Stimulated activated CD4-positive, alpha-beta T cell treated with anti-CD3 and anti-CD28 coated beads, Interleukin-4, amount 100 ng/mL, for 48 hours (primary cell): ENCODE data around the gene TBC1D3B.
"Not testable (repeated sequence)": the region's sequence is repeated elsewhere in the genome, so short reads cannot be mapped to it uniquely, and the experiment has no call there.

Experiments
- DNase-seq, 2 donors: peaks; one replicate each; pipeline ENCODE4 v3.0.0-alpha.2; 2020; ENCODE audit warnings: low read depth in 2 of 2

Gene TBC1D3B

GRCh38 chr17:36176536-36176935, at the start of gene TBC1D3B:
Gene TBC1D3B, minus strand, starts transcription at chr17:36176636. Its CDS starts 1,586 bp downstream, at chr17:36175050.
- not testable (repeated sequence) for DNase-seq

DNA sequence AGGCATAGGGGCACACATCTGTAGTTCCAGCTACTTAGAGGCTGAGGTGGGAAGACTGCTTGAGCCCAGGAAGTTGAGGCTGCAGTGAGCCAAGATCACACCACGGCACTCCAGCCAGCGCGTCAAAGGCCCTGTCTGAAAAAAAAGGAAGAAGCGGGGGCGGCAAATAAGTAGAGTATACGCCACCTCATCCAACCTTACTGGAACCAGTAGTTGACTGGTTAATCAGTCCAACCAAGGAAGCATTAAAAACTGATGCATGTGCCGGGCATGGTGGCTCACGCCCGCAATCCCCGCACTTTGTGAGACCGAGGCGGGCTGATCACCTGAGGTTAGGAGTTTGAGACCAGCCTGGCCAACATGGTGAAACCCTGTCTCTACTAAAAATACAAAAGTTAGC, 46.5 kb upstream of the TBC1D3B start:
- not testable (repeated sequence) for DNase-seq

- DNase-seq: not testable (repeated sequence)
Observed at GRCh38 chr17:36221581-36222100, 45.2 kb upstream of the TBC1D3B start.

GRCh38 chr17:36220737-36221580, 44.5 kb upstream of the TBC1D3B start:
- DNase-seq: not testable (repeated sequence)

GRCh38 chr17:36219556-36219955, 43.1 kb upstream of the TBC1D3B start:
- not testable (repeated sequence) for DNase-seq

DNA sequence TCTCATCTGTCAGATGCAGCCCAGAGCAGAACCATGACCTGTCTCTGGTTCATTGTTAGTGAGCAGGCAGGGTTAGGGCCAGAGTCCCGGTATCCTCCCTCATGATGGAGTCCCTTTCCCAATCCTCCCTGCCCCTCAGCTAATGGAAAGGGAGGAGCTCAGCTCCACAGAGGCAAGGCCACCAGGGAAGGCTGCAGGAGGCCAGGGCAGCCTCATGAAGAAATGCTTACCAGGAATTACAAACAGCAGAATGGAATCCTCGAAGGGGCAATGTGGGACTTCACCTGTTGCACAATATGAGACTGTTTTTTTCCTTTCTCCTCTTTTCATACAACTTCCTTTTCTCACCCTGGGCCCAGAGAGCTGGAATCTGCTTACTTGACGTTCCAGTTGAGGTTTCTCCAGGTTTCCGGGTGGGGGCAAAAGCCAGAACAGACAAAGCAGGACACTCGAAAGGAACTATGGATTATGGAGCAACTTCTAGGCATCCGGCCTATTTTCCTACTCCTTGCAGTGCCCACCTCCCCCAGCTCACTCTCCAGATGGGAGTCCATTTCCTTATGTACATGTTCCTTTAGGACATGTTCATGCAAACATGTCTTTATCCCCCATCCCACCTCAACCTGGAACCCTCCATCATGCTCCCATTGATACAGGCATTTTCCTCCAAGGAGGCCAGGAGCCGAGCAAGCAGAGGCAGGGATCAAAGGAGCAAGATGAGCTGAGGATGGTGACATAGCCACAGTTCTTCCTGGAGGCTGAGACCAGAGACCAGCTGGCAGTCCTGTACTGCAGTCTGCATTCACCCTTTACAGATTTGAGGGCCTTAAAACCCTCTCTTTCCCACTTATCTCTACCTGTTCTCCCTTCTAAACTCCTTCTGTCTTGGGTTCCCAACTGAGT, 39.2 kb upstream of the TBC1D3B start:
- not testable (repeated sequence) for DNase-seq

DNA sequence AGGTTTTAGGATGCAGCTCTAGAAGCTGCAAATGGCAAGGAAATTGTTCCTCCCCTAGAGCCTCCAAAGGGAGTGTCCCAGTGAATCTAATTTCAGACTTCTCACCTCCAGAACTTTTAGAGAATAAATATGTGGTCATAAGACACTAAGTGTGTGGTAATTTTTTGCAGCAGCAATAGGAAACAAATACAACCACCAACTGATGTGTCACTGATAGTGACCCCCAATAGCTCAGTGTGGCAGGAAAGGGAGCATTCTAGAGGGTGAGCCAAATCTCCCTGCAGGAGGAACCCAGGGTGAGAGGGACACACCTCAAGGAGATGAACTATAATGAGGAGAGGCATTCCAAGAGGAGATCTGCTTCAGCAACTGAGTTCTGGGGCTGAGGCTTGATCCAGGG, 38.5 kb upstream of the TBC1D3B start:
- DNase-seq: no peak

GRCh38 chr17:36213695-36214094, 37.3 kb upstream of the TBC1D3B start:
- DNase-seq: no peak

DNA sequence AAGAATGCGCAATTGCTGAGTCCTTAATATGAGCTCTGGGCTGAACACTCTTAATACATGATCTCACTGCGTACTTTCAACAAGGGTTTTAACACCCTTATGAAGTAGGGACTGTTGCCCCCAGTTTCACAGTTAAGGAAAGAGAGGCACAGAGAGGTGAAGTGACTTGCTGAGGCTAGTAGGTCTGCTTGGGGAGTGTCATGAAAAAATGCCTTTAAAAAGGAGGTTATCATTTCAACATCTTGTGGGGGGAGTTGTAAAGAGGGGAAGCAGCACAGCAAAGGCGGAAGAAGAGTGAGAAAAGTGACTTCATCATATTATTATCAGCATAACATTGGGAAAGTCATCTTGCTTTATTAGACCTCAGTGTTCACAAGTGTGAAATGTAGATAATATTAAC, 36.5 kb upstream of the TBC1D3B start:
- DNase-seq: no peak

- DNase-seq: no peak
Observed at GRCh38 chr17:36212272-36212605, 35.8 kb upstream of the TBC1D3B start.

- DNase-seq: not testable (repeated sequence)
Observed at GRCh38 chr17:36211484-36212271, 35.2 kb upstream of the TBC1D3B start.

DNA sequence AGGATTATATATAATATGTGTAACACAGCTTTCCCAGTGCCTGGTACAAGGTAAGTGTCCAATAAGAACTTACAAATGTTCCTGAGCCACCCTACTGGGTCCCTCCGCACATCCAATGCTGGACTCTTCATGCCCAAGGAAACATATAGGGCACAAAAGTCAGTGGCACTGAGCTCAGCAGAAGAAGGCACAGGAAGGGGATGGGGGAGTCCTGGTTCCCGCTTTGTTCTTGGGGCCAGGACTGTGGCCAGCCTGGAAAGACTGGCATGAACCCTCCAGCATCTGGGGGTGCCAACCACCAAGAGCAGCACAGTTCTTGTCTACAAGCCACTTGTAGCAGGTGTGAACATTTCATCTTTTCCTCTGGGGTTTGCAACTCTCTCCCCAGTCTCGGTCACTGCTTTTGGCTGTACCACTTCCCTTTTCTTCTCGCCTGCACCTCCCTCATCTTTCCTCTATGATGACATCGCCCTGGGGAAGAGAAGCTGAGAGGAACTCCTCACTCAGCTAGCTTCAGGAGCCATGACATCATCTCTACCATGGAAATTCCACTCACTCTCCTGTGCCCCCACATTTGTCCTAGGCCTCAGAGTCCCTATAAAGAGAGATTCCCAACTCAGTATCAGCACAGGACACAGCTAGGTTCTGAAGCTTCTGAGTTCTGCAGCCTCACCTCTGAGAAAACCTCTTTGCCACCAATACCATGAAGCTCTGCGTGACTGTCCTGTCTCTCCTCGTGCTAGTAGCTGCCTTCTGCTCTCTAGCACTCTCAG, 34.2 kb upstream of the TBC1D3B start, which contains the start of gene CCL4L2:
Gene CCL4L2 (plus strand): TSS at position 625 of the 773 bp plus-strand sequence.
- not testable (repeated sequence) for DNase-seq

- DNase-seq: no peak
Observed at GRCh38 chr17:36209575-36209974, 33.1 kb upstream of the TBC1D3B start.

DNA sequence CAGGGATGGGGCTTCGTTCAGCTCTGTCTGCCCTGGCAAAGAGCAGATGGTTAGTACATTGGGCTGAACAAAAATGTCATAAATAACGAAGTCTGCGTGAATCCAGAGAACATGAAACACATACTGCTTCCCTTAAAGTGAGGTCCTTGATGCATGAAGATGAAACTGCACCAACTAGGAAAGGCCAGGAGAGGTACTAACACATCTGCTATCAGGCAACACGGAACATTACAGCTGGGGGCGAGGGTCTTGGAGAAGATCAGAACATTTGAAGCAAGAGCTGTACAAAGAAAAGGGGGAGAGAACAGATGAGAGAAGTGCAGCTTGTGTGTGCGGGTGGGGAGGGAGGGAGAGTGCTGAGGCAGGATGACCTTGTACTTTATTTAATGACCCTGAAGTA, 30.9 kb upstream of the TBC1D3B start:
- DNase-seq: not testable (repeated sequence)

DNA sequence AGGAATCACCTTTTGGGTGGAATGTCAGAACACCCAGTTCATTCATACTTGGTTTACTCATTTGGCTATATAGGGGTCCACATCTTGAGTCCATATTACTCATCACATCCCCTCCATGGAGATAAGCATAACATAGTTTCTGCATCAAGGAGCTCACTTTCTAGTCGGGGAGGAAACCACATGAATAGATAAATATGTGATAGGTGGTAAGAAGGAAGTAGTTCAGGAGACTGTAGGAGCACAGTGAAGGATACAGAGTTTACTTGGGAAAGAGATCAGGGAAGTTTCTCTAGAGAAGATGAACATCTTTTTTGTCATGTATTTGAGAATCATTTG, 30.0 kb upstream of the TBC1D3B start:
- not testable (repeated sequence) for DNase-seq

DNA sequence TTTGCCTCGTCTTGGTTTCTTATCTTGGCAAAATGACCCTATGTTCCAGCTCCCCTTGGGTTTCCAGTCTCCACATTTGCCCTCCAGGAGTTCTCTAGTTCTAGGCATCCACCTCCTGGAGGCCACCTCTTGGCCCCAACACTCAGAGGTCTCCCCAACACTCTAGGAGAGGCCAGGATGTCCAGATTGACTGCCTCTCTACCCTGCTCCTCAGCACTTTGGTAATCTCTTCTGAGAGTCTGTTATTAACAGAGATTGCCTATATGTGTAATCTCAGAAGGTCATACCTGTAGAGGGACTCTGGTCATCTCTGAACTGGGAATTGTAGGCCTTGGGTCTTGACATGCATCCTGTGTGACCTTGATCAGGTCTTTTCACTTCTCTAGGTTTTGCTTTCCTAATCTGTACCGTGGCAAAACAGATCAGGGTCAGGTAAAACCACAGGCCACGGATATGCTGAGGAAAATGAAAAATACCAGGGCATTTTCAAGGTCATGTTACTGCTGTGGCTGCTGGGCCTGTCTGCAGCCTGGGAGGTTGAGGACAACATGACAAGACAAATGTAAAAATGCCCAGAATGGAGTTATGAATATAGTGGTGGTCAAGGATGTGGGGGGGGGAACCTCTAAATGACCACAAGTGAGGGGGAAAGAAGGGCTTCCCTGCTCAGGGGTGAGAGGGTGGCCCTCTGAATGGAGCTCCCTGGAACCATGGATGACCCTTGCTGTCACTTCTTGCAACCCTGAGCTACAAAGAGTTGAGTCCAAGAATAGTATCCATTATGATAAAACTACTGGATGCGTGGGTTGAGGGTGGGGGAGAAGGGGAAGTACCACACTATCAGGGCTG, 29.4 kb upstream of the TBC1D3B start:
- no peak for DNase-seq

DNA sequence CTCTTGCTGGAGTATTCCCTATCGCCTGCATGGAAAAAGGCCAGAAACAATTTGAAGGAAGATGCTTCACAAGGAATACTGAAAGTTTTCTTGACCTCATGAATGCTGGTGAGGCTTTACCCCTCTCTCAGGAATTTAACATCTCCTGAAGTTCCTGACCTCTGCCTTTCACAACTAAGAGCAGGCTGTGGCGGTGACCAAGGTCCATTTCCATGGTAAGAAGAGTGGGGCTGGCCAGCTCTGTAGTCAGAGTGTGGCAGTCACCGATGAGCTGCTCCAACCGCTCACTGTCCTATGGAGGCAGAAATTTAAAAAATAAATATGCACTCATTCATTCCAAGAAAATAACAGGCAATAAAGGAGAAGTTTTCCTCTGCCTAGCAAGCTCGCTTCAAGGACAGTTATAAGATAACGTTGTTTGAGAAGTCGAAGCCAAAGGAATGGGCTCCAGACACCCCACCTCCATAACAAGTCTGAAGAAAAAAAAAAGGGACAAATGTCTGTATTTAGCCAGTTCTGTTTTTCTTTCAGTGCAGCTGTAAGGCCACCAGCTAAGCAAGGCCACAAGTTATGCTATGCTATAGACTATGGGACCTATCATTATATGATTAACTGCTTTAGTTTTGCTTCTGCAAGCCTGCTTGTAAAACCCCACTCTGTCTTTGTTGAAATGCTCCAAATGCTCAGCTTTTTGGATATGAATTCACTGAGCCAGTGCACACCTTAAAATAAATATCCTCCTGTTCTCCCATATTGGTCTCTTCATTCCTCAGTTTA, 28.5 kb upstream of the TBC1D3B start:
- no peak for DNase-seq

DNA sequence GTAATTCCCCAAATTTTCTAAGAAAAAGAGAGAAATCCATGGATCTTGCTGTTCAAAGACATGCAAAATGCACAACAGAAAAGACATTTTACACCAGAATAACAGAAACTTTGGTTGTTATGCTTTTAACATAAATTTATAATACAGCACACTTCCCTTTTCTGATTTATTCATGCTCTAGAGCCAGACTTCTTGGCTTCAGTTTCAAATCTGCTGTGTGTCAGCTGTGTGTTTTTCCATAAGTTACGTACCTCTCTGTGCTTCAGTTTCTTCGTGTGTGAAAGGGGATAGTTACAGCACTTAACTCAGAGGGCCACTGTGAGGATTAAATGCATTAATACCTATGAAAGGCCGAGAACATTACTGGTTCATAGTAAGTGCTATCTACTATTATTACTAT, 26.9 kb upstream of the TBC1D3B start:
- DNase-seq: no peak

- not testable (repeated sequence) for DNase-seq
Observed at GRCh38 chr17:36201506-36201905, 25.1 kb upstream of the TBC1D3B start.
